ENCODE data around the gene ACAP1.
"Not testable (repeated sequence)": the region's sequence is repeated elsewhere in the genome, so short reads cannot be mapped to it uniquely, and the experiment has no call there.

ACAP1 gene

GRCh38 chr17:7356072-7356549 lies 19.8 kb downstream of the ACAP1 start:
- DNase-seq, result peak; percentile 84

DNA sequence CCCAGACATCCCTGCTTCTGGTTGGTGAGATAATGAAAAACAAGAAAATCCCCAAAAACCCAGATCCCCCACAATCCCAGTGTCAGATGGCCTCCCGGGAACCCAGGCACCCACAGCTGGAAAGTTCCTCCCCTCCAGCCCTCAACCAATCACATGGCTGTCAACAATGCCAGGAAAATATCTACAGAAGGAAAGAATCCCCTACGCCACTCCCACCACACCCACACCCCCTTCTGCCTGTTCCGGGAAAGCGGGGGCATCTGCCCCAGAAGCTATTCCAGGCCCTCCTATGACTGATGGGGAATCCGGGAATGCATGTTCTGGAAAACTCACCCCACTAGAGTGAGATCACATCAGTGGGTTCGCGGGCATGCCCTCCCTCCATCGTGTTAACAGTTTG lies 20.4 kb downstream of the ACAP1 start:
- DNase-seq, result no peak

DNA sequence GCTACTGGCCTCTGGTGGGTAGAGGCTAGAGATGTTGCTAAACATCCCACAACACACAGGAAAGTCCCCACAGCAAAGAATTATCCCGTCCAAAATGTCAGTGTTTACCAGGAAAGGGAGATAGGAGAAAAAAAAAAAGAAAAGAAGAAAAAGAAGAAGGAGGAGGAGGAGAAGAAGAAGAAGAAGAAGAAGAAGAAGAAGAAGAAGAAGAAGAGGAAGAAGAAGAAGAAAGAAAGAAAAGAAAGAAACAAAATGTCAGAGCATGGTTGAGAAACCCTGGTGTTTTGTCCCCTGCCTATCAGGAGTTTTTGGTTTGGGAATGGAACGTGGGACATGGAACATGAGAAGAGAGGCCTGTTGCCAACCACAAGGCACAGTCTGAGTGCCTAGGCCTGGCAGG lies 21.1 kb downstream of the ACAP1 start:
- no peak for DNase-seq

DNA sequence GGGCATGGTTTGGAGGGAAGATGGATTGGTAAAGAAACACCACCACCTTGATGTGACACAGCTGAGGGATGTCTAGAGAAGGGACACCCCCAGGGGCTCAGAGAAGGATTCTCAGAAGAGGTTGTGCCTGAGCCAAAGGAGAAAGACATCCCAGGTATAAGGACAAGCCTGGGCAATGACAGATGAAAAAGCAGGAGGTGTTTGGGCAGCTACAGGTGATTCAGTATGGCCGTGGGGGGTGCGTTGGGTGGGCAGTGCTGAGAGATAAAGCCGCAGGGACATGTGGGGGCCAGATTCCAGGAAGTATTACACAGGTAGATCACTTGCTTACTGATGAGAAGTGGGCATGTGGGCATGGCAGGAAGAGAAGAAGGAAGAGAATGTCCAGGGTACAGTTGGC lies 25.6 kb downstream of the ACAP1 start:
- no peak for DNase-seq

DNA sequence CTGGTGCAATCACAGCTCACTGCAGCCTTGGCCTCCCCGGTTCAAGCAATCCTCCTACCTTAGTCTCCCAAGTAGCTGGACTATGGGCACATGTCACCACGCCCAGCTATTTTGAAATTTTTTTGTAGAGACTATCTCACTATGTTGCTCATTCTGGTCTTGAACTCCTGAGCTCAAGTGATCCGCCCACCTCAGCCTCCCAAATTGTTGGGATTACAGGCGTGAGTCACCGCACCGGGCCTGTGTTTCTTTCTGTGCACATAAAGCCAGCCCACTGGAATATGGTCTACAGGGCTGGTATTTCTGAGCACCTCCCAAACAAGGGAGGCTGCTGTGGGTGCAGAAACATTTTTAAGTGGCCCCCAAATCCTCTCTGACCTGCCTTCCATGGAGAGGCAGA lies 27.0 kb downstream of the ACAP1 start:
- no peak for DNase-seq

- not testable (repeated sequence) for DNase-seq
Observed at GRCh38 chr17:7365963-7366362, 29.6 kb downstream of the ACAP1 start.

- DNase-seq, result no peak
Observed at GRCh38 chr17:7367083-7367482, 30.8 kb downstream of the ACAP1 start.

- DNase-seq, result no peak
Observed at GRCh38 chr17:7367918-7368598, 31.7 kb downstream of the ACAP1 start.

GRCh38 chr17:7368599-7368994 lies 32.3 kb downstream of the ACAP1 start:
- not testable (repeated sequence) for DNase-seq

DNA sequence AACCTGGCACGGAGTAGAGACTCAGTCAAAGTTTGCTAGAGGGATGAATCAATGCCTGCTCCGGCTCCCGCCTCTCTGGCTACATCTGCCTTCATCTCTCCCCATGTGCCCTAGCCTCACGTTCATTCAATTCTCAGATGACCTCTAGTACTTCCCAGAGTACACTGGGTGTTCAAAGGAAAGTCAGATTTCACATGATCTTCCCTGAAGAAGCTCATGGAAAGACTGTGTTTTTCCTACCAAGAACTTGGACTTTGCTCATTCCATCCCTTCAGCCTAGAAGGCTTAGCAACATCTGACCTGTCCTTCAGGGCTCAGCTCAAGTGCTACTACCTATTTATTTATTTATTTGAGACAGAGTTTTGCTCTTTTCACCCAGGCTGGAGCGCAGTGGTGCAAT lies 33.5 kb downstream of the ACAP1 start:
- DNase-seq, result no peak

- DNase-seq, result no peak
Observed at GRCh38 chr17:7370853-7371252, 34.5 kb downstream of the ACAP1 start.

DNA sequence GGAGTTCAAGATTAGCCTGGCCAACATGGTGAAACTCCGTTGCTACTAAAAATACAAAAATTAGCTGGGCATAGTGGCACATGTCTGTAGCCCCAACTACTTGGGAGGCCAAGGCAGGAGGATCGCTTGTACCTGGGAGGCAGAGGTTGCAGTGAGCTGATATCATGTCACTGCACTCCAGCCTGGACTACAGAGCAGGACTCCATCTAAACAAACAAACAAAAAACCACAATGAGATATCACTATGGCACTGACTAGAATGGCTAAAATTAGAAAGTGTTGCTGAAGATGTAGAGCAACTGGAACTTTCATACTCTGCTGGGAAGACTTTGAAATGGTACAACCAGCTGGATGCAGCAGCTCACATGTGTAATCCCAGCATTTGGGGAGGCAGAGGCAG lies 38.0 kb downstream of the ACAP1 start:
- no peak for DNase-seq

- DNase-seq, result no peak
Observed at GRCh38 chr17:7379134-7379533, 42.8 kb downstream of the ACAP1 start.

- no peak for DNase-seq
Observed at GRCh38 chr17:7380321-7380720, 44.0 kb downstream of the ACAP1 start.

GRCh38 chr17:7380855-7381683 lies 44.7 kb downstream of the ACAP1 start, which contains the start of gene TNK1:
TNK1 (plus strand) TSS chr17:7381089; CDS start chr17:7382927, 1,838 bp downstream.
- DNase-seq, result no peak

DNA sequence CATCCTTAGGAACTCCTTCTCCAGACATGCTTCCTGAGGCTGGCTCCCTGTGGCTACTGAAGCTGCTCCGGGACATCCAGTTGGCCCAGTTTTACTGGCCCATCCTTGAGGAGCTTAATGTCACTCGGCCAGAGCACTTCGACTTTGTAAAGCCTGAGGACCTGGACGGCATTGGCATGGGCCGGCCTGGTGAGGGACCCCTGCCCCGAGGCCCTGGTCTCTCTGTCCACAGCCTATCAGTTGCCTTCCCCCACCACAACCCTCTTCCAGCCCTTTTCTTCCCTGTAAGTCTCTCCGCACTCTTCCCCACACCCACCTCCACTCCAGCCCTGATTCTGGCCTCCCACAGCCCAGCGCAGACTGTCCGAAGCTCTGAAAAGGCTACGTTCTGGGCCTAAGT lies 46.6 kb downstream of the ACAP1 start:
- no peak for DNase-seq

DNA sequence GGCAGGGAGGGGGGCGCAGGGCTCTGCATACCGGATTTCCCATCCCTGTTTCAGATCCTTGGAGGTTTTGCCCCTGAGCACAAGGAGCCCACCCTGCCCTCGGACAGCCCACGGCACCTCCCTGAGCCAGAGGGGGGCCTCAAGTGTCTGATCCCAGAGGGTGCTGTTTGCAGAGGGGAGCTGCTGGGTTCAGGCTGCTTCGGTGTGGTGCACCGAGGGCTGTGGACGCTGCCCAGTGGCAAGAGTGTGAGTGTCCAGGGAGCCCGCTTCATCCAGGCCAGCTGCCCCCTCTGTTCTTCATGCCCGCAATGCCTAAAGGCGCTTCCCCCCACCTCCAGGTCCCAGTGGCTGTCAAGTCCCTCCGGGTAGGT lies 47.0 kb downstream of the ACAP1 start:
- no peak for DNase-seq

DNA sequence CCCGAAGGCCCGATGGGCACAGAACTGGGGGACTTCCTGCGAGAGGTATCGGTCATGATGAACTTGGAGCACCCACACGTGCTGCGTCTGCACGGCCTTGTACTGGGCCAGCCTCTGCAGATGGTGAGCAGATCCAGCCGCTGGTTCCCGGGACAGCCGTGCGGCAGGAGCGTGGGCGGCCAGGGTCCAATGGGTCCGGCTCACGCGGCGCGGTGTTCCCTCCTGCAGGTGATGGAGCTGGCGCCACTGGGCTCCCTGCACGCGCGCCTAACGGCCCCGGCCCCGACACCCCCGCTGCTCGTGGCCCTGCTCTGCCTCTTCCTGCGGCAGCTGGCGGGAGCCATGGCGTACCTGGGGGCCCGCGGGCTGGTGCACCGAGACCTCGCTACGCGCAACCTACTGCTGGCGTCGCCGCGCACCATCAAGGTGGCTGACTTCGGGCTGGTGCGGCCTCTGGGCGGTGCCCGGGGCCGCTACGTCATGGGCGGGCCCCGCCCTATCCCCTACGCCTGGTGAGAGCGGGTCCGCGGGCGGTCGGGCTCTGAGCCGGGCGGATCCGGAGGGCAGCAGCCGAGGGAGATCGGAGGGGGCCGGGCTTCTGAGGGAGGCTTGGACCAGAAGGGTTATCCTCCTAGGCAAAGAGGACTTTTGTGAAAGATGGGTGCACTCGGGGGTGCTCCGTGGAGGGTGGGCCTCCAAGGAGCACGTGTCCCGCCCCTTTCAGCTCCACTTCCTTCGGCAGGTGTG lies 47.6 kb downstream of the ACAP1 start:
- DNase-seq, result no peak

GRCh38 chr17:7384489-7385081 lies 48.3 kb downstream of the ACAP1 start:
- DNase-seq, result no peak

DNA sequence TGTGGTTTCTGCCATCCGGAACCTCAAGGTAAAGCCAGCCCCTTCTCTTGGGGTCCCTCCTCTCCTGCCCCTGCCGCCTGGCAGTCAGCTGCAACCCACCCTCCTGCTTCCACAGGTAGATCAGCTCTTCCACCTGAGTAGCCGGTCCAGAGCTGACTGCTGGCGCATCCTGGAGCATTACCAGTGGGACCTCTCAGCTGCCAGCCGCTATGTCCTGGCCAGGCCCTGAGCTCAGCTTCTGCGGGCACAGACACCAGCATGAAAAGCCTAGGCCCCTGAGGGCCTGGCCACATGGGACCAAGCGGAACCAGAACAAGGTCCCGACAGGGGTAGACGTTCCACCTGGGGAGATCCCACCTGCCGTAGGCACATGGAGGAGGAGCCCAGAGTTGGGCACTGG lies 52.5 kb downstream of the ACAP1 start:
- DNase-seq, result no peak

DNA sequence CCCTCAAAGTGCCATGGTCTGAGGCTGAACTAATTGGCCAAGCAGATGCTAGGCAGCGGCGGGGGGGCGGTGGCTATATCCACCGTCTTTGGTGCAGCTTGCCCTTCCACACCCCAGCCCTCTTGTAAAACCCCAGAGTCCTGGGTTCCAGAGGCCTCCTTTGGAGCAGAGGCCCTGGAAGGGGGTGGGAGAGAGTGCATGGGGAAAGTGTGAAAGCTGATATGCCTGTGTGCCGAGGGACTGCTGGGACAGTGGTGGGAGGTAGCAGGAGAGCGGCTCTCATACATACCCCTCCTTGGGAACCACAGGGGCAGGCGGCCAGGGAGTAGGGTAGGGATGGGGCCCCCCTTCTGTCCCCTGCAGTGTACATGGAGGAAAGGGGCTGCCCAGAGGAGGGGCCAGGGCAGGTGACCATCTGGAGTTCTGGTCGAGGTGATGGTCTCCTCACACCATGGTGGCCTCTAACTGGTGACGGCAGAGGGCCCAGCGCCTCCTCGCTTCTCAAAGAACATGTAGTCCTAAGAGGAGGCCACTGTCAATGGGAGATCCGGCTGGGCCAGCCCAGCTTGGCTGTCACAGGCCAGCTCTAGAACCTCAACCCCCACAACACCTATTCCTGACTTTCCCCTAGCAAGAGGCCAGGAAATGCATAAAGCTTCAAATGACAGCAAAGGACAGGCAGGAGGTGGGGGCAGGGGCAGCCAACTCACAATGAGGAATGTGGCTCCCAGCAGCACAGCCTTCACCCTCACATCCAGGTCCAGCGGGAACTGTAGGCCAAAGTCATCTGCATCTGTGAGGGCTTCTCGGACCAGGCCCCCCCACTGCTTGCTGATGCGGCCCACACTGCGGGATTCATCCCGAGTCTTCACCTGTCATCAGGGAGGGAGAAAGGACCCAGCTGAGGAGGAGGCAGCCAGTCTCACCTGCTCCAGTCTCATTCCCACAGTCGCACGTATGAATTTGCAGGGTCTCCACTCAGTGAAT lies 53.9 kb downstream of the ACAP1 start:
- no peak for DNase-seq

DNA sequence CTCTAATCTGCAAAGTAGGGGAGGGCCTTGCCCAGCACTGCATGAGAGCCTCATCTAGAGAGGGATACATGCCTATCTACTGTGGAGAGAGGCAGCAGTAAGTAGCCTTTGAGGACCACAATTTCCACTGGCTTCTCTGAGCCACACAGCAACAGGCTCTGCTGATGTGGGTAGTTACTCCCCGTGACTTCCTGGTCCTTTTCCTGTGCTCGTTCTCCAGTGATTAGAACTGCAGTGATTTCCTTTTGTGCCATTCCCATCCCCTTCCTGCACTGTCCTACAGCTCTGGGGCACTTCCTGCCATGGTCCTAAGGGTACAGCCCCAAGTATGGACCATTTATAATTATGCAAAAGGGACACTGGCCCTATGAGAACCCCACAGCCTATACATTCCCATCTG lies 55.0 kb downstream of the ACAP1 start:
- no peak for DNase-seq

Data from SHP77 treated with DMSO at 0.1 percent for 48 hours (cell line).